GM12892 (cell line): Measurements from ENCODE around the gene SMYD1.

Experiments
- POLR2A ChIP-seq: IDR thresholded peaks from 2 replicates; pipeline ENCODE4 v1.6.1; 2011; ENCODE audit warnings: low read depth, low read length, control low read depth
- TAF1 ChIP-seq: IDR thresholded peaks from 2 replicates; pipeline ENCODE4 v1.6.1; 2011; ENCODE audit warnings: low read depth, mild to moderate bottlenecking, control low read depth, low read length, borderline replicate concordance

GRCh38 chr2:88070055-88070454 is 2.4 kb downstream of the SMYD1 start:
- TF ChIP-seq POLR2A (no peak), TAF1 (no peak)
